H1 (cell line): ENCODE measurements around the gene CORIN. TPM values are rescaled to one million over a fixed set of nuclear protein-coding genes. Genes with fewer than 3 reads are reported as not detected.

ENCODE experiments used
- CTCF ChIA-PET: fragments of 300-600 bp; sonication (Branson Sonifier 250); formaldehyde crosslinking; loops from one replicate; lab custom pipeline; 2021; ENCODE audit not compliant: partially characterized antibody; lab: Charles Lee
- POLR2A ChIA-PET: fragments of 300-600 bp; sonication (Branson Sonifier 250); formaldehyde crosslinking; loops from one replicate; lab custom pipeline; 2021; ENCODE audit warnings: inconsistent platforms; ENCODE audit not compliant: partially characterized antibody; lab: Charles Lee
- DNase-seq, 2 experiments: peaks; one replicate each; pipeline versions ENCODE4 v3.0.0 to v3.0.0-alpha.2; 2010 to 2022; ENCODE audit warnings: low spot score in 2 of 2, low read depth in 1 of 2, mixed read lengths in 1 of 2
- FAIRE-seq: peaks from 2 replicates; lab custom pipeline; 2011; peaks lifted over from hg19 to GRCh38; lab: Jason Lieb, UNC
- H2AFZ ChIP-seq: 2 replicates; pipeline ENCODE4 v1.8.1; 2012; ENCODE audit warnings: low read length, inconsistent platforms
- H2AK5ac ChIP-seq: 2 replicates; pipeline ENCODE4 v1.6.1; 2013; ENCODE audit warnings: low read depth, low read length
- H2BK120ac ChIP-seq: replicated peaks from 2 replicates; pipeline ENCODE3; 2013; ENCODE audit warnings: low read depth, low read length, inconsistent platforms
- H2BK12ac ChIP-seq: 2 replicates; pipeline ENCODE4 v1.6.1; 2013; ENCODE audit warnings: low read depth, low read length
- H2BK15ac ChIP-seq: 2 replicates; pipeline ENCODE4 v1.6.1; 2013; ENCODE audit warnings: low read length
- H2BK20ac ChIP-seq: 2 replicates; pipeline ENCODE4 v1.6.1; 2013; ENCODE audit warnings: low read length
- H2BK5ac ChIP-seq: 2 replicates; pipeline ENCODE4 v1.6.1; 2013; ENCODE audit warnings: low read depth, low read length
- H3K14ac ChIP-seq: 2 replicates; pipeline ENCODE4 v1.6.1; 2013; ENCODE audit warnings: inconsistent platforms; ENCODE audit not compliant: insufficient read length
- H3K18ac ChIP-seq: 2 replicates; pipeline ENCODE4 v1.6.1; 2013; ENCODE audit warnings: low read length; ENCODE audit errors: extremely low read depth
- H3K23ac ChIP-seq: 2 replicates; pipeline ENCODE4 v1.6.1; 2013; ENCODE audit warnings: inconsistent platforms; ENCODE audit not compliant: insufficient read length
- H3K23me2 ChIP-seq: 2 replicates; pipeline ENCODE4 v1.6.1; 2013; ENCODE audit warnings: low read depth, low read length
- H3K27ac ChIP-seq: 2 replicates; pipeline ENCODE4 v1.6.1; 2011; ENCODE audit warnings: low read depth, low read length, inconsistent platforms
- H3K27me3 ChIP-seq, 4 experiments: replicated peaks in 1 of 4; 1 replicate in 1 of 4; 2 replicates in 3 of 4; pipeline versions ENCODE4 v1.6.1 to v1.8.1; 2011 to 2013; ENCODE audit warnings: low read length in 3 of 4, mild to moderate bottlenecking in 3 of 4, inconsistent platforms in 2 of 4, mixed read lengths in 2 of 4, moderate library complexity in 1 of 4; ENCODE audit not compliant: control insufficient read depth in 3 of 4, insufficient read depth in 3 of 4; ENCODE audit errors: extremely low read depth in 1 of 4
- H3K36me3 ChIP-seq, 4 experiments: 2 replicates each; pipeline versions ENCODE4 v1.6.1 to v1.8.1; 2011 to 2013; ENCODE audit warnings: mild to moderate bottlenecking in 4 of 4, low read length in 3 of 4, moderate library complexity in 2 of 4, control low read depth in 1 of 4, inconsistent platforms in 1 of 4; ENCODE audit not compliant: insufficient read depth in 4 of 4, control insufficient read depth in 2 of 4
- H3K4ac ChIP-seq: replicated peaks from 2 replicates; pipeline ENCODE3; 2013; ENCODE audit warnings: low read length, low read depth, mixed read lengths, inconsistent platforms; ENCODE audit not compliant: insufficient read length
- H3K4me1 ChIP-seq, 4 experiments: replicated peaks in 1 of 4; 1 replicate in 1 of 4; 2 replicates in 3 of 4; pipeline versions ENCODE4 v1.6.1 to v1.8.1; 2011 to 2013; ENCODE audit warnings: low read length in 3 of 4, inconsistent platforms in 2 of 4, mixed read lengths in 1 of 4; ENCODE audit not compliant: insufficient read depth in 4 of 4, control insufficient read depth in 3 of 4
- H3K4me2 ChIP-seq, 2 experiments: 2 replicates each; pipeline versions ENCODE4 v1.6.1 to v1.8.1; 2011 to 2013; ENCODE audit warnings: low read depth in 2 of 2, low read length in 2 of 2, control low read depth in 1 of 2, inconsistent platforms in 1 of 2, mild to moderate bottlenecking in 1 of 2; ENCODE audit not compliant: insufficient read depth in 1 of 2
- H3K4me3 ChIP-seq, 4 experiments: fragments of 200-600, 300-600 bp in 1 of 4; sonication (generic), shearing (Covaris generic), sonication (Bioruptor Twin) in 1 of 4; 2 replicates each; pipeline versions ENCODE4 v1.5.1 to v1.8.1; 2011 to 2016; ENCODE audit warnings: low read length in 4 of 4, low read depth in 3 of 4, control low read depth in 2 of 4, inconsistent platforms in 2 of 4, mild to moderate bottlenecking in 2 of 4, mixed read lengths in 1 of 4, moderate library complexity in 1 of 4; ENCODE audit not compliant: insufficient read depth in 2 of 4; ENCODE audit errors: extremely low read depth in 1 of 4
- H3K56ac ChIP-seq: replicated peaks from 2 replicates; pipeline ENCODE3; 2013; ENCODE audit warnings: low read depth, mild to moderate bottlenecking, mixed read lengths, low read length, inconsistent platforms; ENCODE audit not compliant: insufficient read length
- H3K79me1 ChIP-seq: 2 replicates; pipeline ENCODE4 v1.6.1; 2013; ENCODE audit warnings: low read depth, low read length, control low read depth
- H3K79me2 ChIP-seq, 2 experiments: 2 replicates each; pipeline versions ENCODE4 v1.6.1 to v1.8.1; 2012 to 2013; ENCODE audit warnings: low read length in 2 of 2, mild to moderate bottlenecking in 2 of 2, inconsistent platforms in 1 of 2; ENCODE audit not compliant: insufficient read depth in 2 of 2, control insufficient read depth in 1 of 2
- H3K9ac ChIP-seq, 4 experiments: replicated peaks in 1 of 4; 1 replicate in 1 of 4; 2 replicates in 3 of 4; pipeline versions ENCODE4 v1.6.1 to v1.8.1; 2011 to 2013; ENCODE audit warnings: low read depth in 3 of 4, low read length in 3 of 4, control low read depth in 2 of 4, mild to moderate bottlenecking in 2 of 4, moderate library complexity in 2 of 4, inconsistent platforms in 1 of 4; ENCODE audit errors: extremely low read depth in 1 of 4
- H3K9me3 ChIP-seq, 2 experiments: 2 replicates each; pipeline versions ENCODE4 v1.6.1 to v1.8.1; 2012 to 2013; ENCODE audit warnings: mild to moderate bottlenecking in 2 of 2, moderate library complexity in 2 of 2, control low read depth in 1 of 2, inconsistent platforms in 1 of 2, low read depth in 1 of 2, low read length in 1 of 2, mixed read lengths in 1 of 2; ENCODE audit not compliant: insufficient read depth in 2 of 2
- H4K20me1 ChIP-seq, 2 experiments: replicated peaks in 1 of 2; 2 replicates each; pipeline versions ENCODE3 to v1.8.1; 2011 to 2013; ENCODE audit warnings: inconsistent platforms in 2 of 2, low read length in 2 of 2, mild to moderate bottlenecking in 1 of 2; ENCODE audit not compliant: insufficient read depth in 2 of 2, control insufficient read depth in 1 of 2
- H4K5ac ChIP-seq: 2 replicates; pipeline ENCODE4 v1.6.1; 2013; ENCODE audit warnings: low read length, low read depth, mixed read lengths, inconsistent platforms; ENCODE audit not compliant: insufficient read length
- H4K8ac ChIP-seq: 2 replicates; pipeline ENCODE4 v1.8.0; 2013; ENCODE audit warnings: mild to moderate bottlenecking, moderate library complexity, low read length, inconsistent platforms; ENCODE audit not compliant: insufficient read depth; ENCODE audit errors: extremely low read depth
- H4K91ac ChIP-seq: replicated peaks from 2 replicates; pipeline ENCODE3; 2013; ENCODE audit warnings: low read length, mixed read lengths, inconsistent platforms; ENCODE audit not compliant: insufficient read length
- CTBP2 ChIP-seq: IDR thresholded peaks from 2 replicates; pipeline ENCODE4 v1.7.0; 2011; ENCODE audit warnings: borderline replicate concordance, mild to moderate bottlenecking, moderate library complexity, mixed read lengths, low read length; ENCODE audit not compliant: insufficient read depth, insufficient read length
- E2F6 ChIP-seq: IDR thresholded peaks from 2 replicates; pipeline ENCODE4 v1.6.1; 2012; ENCODE audit warnings: inconsistent platforms
- FOSL1 ChIP-seq: IDR thresholded peaks from 2 replicates; pipeline ENCODE4 v1.6.1; 2011; ENCODE audit warnings: mild to moderate bottlenecking, low read depth, low read length, moderate library complexity; ENCODE audit not compliant: insufficient read depth
- JUND ChIP-seq: IDR thresholded peaks from 2 replicates; pipeline ENCODE4 v1.6.1; 2011; ENCODE audit warnings: mild to moderate bottlenecking, improper control_type of control experiment, low read length
- KDM1A ChIP-seq: fragments of 200-600, 300-600 bp; sonication (generic); IDR thresholded peaks from 2 replicates; pipeline ENCODE4 v1.7.1; 2016; ENCODE audit warnings: mild to moderate bottlenecking, low read length, borderline replicate concordance
- MAX ChIP-seq: IDR thresholded peaks from 2 replicates; pipeline ENCODE4 v1.6.1; 2012; ENCODE audit warnings: inconsistent platforms
- POU5F1 ChIP-seq: IDR thresholded peaks from 2 replicates; pipeline ENCODE4 v1.6.1; 2011; ENCODE audit warnings: low read depth, mild to moderate bottlenecking, low read length, moderate library complexity
- RFX5 ChIP-seq: IDR thresholded peaks from 2 replicates; pipeline ENCODE4 v1.6.1; 2011; ENCODE audit warnings: low read depth, low read length, improper control_type of control experiment, borderline replicate concordance
- RXRA ChIP-seq: IDR thresholded peaks from 2 replicates; pipeline ENCODE4 v1.6.1; 2011; ENCODE audit warnings: low read depth, mild to moderate bottlenecking, low read length, moderate library complexity; ENCODE audit not compliant: insufficient read depth
- SAP30 ChIP-seq: fragments of 300-600 bp; sonication (generic); IDR thresholded peaks from 2 replicates; pipeline ENCODE4 v1.7.1; 2012; ENCODE audit warnings: low read length, moderate library complexity, mild to moderate bottlenecking, inconsistent platforms; ENCODE audit not compliant: insufficient read depth, insufficient replicate concordance
- SP1 ChIP-seq: IDR thresholded peaks from 2 replicates; pipeline ENCODE4 v1.6.1; 2011; ENCODE audit warnings: low read depth, low read length
- SP4 ChIP-seq: IDR thresholded peaks from 2 replicates; pipeline ENCODE4 v1.6.1; 2012; ENCODE audit warnings: low read length, inconsistent platforms
- TAF7 ChIP-seq: optimal IDR thresholded peaks from 2 replicates; pipeline ENCODE3; 2011; ENCODE audit warnings: low read depth, mild to moderate bottlenecking, inconsistent platforms, low read length, moderate library complexity, borderline replicate concordance
- WGBS, 2 experiments: shearing (Covaris generic) in 1 of 2; methylation state at CpG; one replicate each; pipeline versions ENCODE4 v1.1.6 to v1.1.7; 2013 to 2015; ENCODE audit warnings: low lambda C conversion rate in 2 of 2, mixed read lengths in 2 of 2, inconsistent platforms in 1 of 2, low coverage in 1 of 2, missing lambda C conversion rate in 1 of 2; ENCODE audit not compliant: insufficient replicate concordance in 2 of 2, insufficient coverage in 1 of 2, insufficient read length in 1 of 2; ENCODE audit errors: extremely low coverage in 1 of 2, missing lambda C conversion rate in 1 of 2; 5-methylcytosine and 5-hydroxymethylcytosine counted together
- polyA plus RNA-seq, 7 experiments: library from polyadenylated mRNA; depleted of rRNA in 3 of 7; stranded (reverse) in 5 of 7; unstranded in 2 of 7; fragments of >200 nt in 5 of 7; fragments of 200-250 nt in 2 of 7; gene quantifications; 1 replicate in 5 of 7; 2 replicates in 1 of 7; 4 replicates in 1 of 7; pipeline versions ENCODE4 v1.2.1 to v1.2.3, GENCODE V29; 2011 to 2013; ENCODE audit warnings: missing spikeins in 2 of 7, mixed read lengths in 2 of 7
- total RNA-seq: library from RNA; stranded (reverse); fragmentation: NEBNext Ultra II Directional; extraction: Animal tissue kit (Norgen Biotek cat#: 25700); gene quantifications from 2 replicates; pipeline ENCODE4 v1.2.1, GENCODE V29; 2021

The CORIN gene
- total and polyA plus RNA-seq, 2 of the 8 experiments (the other 6 are each of a cell fraction or from before 2014, with no cell fraction given): 0.09 to 0.32 TPM

GRCh38 chr4:47667552-47667951, 170.3 kb downstream of the CORIN start:
- DNase-seq (no peak), FAIRE-seq (no peak)
- no peak overlapping the region for H3K27ac ChIP-seq
- H2BK5ac ChIP-seq: no peak overlapping the region
- no peak overlapping the region for H2AK5ac ChIP-seq
- no peaks in the 10 kb centered on the region for H4K20me1 ChIP-seq
- no peak overlapping the region for H3K18ac ChIP-seq
- H4K5ac ChIP-seq: no peak overlapping the region
- TF ChIP-seq JUND: no peak
- no peak for TF ChIP-seq FOSL1
- TF ChIP-seq RFX5: no peak
- no peak for TF ChIP-seq SAP30
- TF ChIP-seq POU5F1: no peak
- TF ChIP-seq TAF7: no peak
- no peak for TF ChIP-seq MAX
- no peak for TF ChIP-seq CTBP2
- TF ChIP-seq KDM1A: no peak
- no peak for TF ChIP-seq RXRA
- no peak for TF ChIP-seq SP4
- no peak for TF ChIP-seq E2F6
- no peak for TF ChIP-seq SP1
- H3K9me3 ChIP-seq: no peaks in the 10 kb centered on the region
- POLR2A ChIA-PET: no interaction called here
- no peaks in the 10 kb centered on the region for H3K79me1 ChIP-seq
- no peak overlapping the region for H2BK15ac ChIP-seq
- H3K14ac ChIP-seq: no peak overlapping the region
- H3K4me1 ChIP-seq: no peaks in the 10 kb centered on the region
- no peak overlapping the region for H3K23ac ChIP-seq
- no peak overlapping the region for H2AFZ ChIP-seq
- no peak overlapping the region for H2BK120ac ChIP-seq
- H3K56ac ChIP-seq: no peak overlapping the region
- no peak overlapping the region for H4K91ac ChIP-seq
- CTCF ChIA-PET: interaction anchor here (1.0 to 5.0 kb wide), 2 partner anchors 21 to 172 kb away, joined by 3 to 19 read pairs; no protein-coding TSS in a partner anchor
- H3K27me3 ChIP-seq: no peaks in the 10 kb centered on the region
- H3K36me3 ChIP-seq: no peaks in the 10 kb centered on the region
- H3K79me2 ChIP-seq: no peaks in the 10 kb centered on the region
- no peak overlapping the region for H3K4me3 ChIP-seq
- no peak overlapping the region for H2BK20ac ChIP-seq
- H2BK12ac ChIP-seq: no peak overlapping the region
- no peak overlapping the region for H4K8ac ChIP-seq
- no peaks in the 10 kb centered on the region for H3K23me2 ChIP-seq
- H3K9ac ChIP-seq: no peak overlapping the region
- H3K4ac ChIP-seq: no peak overlapping the region
- WGBS, 2 experiments: 93% methylated on average over 3 of the region's 3 CpGs; no CpG with 5 or more reads in 1 of the 2 experiments
- H3K4me2 ChIP-seq: no peak overlapping the region
